ENCODE results near the gene ADD3. TPM values are rescaled to one million over a fixed set of nuclear protein-coding genes. Genes with fewer than 3 reads are reported as not detected.
"Not testable (repeated sequence)": the region's sequence is repeated elsewhere in the genome, so short reads cannot be mapped to it uniquely, and the experiment has no call there.

The ADD3 gene
- polyA plus RNA-seq, 1 donor (not counting 4 experiments of a cell fraction or from before 2014, with no cell fraction given) = 61.7 TPM

- Histone ChIP-seq H3K9me1 (ENCODE audit: control insufficient read depth, extremely low read depth, insufficient read depth, low read length) (no peaks in the 10 kb centered on the region), H3K9ac (ENCODE audit: control insufficient read depth, extremely low read depth, insufficient read depth, low read length) (no peak overlapping the region), H3K4me3 (ENCODE audit: control insufficient read depth in 2 of 3, extremely low read depth in 1 of 3, insufficient read depth in 2 of 3, low read depth in 1 of 3, low read length in 3 of 3) (no peak overlapping the region), H3K36me3 (ENCODE audit: control insufficient read depth in 2 of 2, extremely low read depth in 1 of 2, insufficient read depth in 2 of 2, low read length in 2 of 2) (no peaks in the 10 kb centered on the region), H3K27me3 (ENCODE audit: control insufficient read depth, extremely low read depth, insufficient read depth, low read length) (no peaks in the 10 kb centered on the region), H2AFZ (ENCODE audit: control insufficient read depth, low read length) (no peak overlapping the region), H3K4me1 (ENCODE audit: control insufficient read depth, extremely low read depth, insufficient read depth, low read length) (no peaks in the 10 kb centered on the region), H4K20me1 (ENCODE audit: control insufficient read depth, extremely low read depth, insufficient read depth, low read length) (no peaks in the 10 kb centered on the region), H3K79me2 (ENCODE audit: control insufficient read depth, insufficient read depth, low read length) (no peaks in the 10 kb centered on the region), H3K27ac (ENCODE audit: control insufficient read depth, insufficient read depth, low read length) (no peak overlapping the region), H3K4me2 (ENCODE audit: control insufficient read depth, extremely low read depth, insufficient read depth, low read depth, low read length) (no peak overlapping the region), H3K9me3 (ENCODE audit: control insufficient read depth, low read depth, low read length) (no peaks in the 10 kb centered on the region)
- dilution Hi-C loops (cut with MboI; ENCODE audit: extremely low pct_ligation_motif_present, low sequenced_read_pairs) = no loop called here
- FAIRE-seq = no peak
- TF ChIP-seq, protein P1, sequence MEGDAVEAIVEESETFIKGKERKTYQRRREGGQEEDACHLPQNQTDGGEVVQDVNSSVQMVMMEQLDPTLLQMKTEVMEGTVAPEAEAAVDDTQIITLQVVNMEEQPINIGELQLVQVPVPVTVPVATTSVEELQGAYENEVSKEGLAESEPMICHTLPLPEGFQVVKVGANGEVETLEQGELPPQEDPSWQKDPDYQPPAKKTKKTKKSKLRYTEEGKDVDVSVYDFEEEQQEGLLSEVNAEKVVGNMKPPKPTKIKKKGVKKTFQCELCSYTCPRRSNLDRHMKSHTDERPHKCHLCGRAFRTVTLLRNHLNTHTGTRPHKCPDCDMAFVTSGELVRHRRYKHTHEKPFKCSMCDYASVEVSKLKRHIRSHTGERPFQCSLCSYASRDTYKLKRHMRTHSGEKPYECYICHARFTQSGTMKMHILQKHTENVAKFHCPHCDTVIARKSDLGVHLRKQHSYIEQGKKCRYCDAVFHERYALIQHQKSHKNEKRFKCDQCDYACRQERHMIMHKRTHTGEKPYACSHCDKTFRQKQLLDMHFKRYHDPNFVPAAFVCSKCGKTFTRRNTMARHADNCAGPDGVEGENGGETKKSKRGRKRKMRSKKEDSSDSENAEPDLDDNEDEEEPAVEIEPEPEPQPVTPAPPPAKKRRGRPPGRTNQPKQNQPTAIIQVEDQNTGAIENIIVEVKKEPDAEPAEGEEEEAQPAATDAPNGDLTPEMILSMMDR (optimal IDR thresholded peaks at IDR 0.05 in 1 of 3, IDR thresholded peaks at IDR 0.05 in 1 of 3, conservative IDR thresholded peaks at IDR 0.05 in 1 of 3; ENCODE audit: extremely low read depth in 1 of 3, insufficient read depth in 2 of 3, low read length in 3 of 3) = no peak
- TF ChIP-seq EZH2 (IDR thresholded peaks at IDR 0.05; ENCODE audit: low read length) = no peak
- no peak for DNase-seq (ENCODE audit: low read depth, low spot score)
Measured at GRCh38 chr10:110048781-110049180, 41.0 kb downstream of the ADD3 start.

DNA sequence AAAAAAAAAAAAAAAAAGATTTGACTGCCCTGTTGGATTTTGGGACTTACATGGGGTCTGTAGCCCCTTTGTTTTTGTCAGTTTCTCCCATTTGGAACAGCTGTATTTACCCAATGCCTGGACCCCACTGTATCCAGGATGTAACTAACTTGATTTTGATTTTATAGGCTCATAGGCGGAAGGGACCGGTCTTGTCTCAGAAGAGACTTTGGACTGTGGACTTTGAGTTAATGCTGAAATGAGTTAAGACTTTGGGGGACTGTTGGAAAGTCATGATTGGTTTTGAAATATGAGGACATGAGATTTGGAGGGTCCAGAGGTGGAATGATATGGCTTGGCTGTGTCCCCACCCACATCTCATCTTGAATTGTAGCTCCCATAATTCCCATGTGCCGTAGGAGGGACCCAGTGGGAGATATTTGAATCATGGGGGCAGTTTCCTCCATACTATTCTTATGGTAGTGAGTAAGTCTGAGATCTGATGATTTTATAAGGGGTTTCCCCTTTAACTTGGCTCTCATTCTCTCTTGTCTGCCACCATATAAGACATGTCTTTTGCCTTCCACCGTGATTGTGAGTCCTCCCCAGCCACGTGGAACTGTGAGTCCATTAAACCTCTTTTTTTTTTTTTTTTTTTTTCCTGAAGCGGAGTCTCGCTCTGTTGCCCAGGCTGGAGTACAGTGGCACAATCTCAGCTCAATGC is 42.3 kb downstream of the ADD3 start:
- H4K20me1 ChIP-seq (ENCODE audit: control insufficient read depth, extremely low read depth, insufficient read depth, low read length); dilution Hi-C loops (cut with MboI; ENCODE audit: extremely low pct_ligation_motif_present, low sequenced_read_pairs); H3K4me1 ChIP-seq (ENCODE audit: control insufficient read depth, extremely low read depth, insufficient read depth, low read length); H3K4me3 ChIP-seq (ENCODE audit: control insufficient read depth in 2 of 3, extremely low read depth in 1 of 3, insufficient read depth in 2 of 3, low read depth in 1 of 3, low read length in 3 of 3); FAIRE-seq; H3K9ac ChIP-seq (ENCODE audit: control insufficient read depth, extremely low read depth, insufficient read depth, low read length); H3K27ac ChIP-seq (ENCODE audit: control insufficient read depth, insufficient read depth, low read length); DNase-seq (ENCODE audit: low read depth, low spot score); H3K27me3 ChIP-seq (ENCODE audit: control insufficient read depth, extremely low read depth, insufficient read depth, low read length); H3K36me3 ChIP-seq (ENCODE audit: control insufficient read depth in 2 of 2, extremely low read depth in 1 of 2, insufficient read depth in 2 of 2, low read length in 2 of 2); H3K79me2 ChIP-seq (ENCODE audit: control insufficient read depth, insufficient read depth, low read length); H3K9me3 ChIP-seq (ENCODE audit: control insufficient read depth, low read depth, low read length); H2AFZ ChIP-seq (ENCODE audit: control insufficient read depth, low read length); H3K4me2 ChIP-seq (ENCODE audit: control insufficient read depth, extremely low read depth, insufficient read depth, low read depth, low read length); H3K9me1 ChIP-seq (ENCODE audit: control insufficient read depth, extremely low read depth, insufficient read depth, low read length): not testable (repeated sequence)

DNA sequence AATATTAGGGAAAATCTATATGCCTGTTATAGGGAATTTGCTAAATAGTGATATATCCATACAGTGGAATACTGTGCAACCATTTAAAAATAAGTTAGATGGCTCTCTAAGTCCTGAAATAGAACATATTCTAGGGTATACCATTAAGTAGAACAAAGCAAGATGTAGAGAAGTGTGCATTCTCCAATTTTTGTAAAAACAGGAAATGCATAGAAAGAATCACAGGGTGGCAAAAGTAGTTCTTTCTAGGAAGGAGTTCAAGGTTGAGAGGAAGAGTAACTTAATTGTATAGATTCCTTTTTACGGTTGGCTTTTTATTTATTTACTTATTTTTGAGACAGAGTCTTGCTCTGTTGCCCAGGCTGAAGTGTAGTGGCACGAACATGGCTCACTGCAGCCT is 43.7 kb downstream of the ADD3 start:
- FAIRE-seq = no peak
- dilution Hi-C loops (cut with MboI; ENCODE audit: extremely low pct_ligation_motif_present, low sequenced_read_pairs) = no loop called here
- Histone ChIP-seq H3K4me1 (ENCODE audit: control insufficient read depth, extremely low read depth, insufficient read depth, low read length) (no peaks in the 10 kb centered on the region), H4K20me1 (ENCODE audit: control insufficient read depth, extremely low read depth, insufficient read depth, low read length) (no peaks in the 10 kb centered on the region), H3K27me3 (ENCODE audit: control insufficient read depth, extremely low read depth, insufficient read depth, low read length) (no peaks in the 10 kb centered on the region), H2AFZ (ENCODE audit: control insufficient read depth, low read length) (no peak overlapping the region), H3K27ac (ENCODE audit: control insufficient read depth, insufficient read depth, low read length) (no peak overlapping the region), H3K36me3 (ENCODE audit: control insufficient read depth in 2 of 2, extremely low read depth in 1 of 2, insufficient read depth in 2 of 2, low read length in 2 of 2) (no peaks in the 10 kb centered on the region), H3K4me2 (ENCODE audit: control insufficient read depth, extremely low read depth, insufficient read depth, low read depth, low read length) (no peak overlapping the region), H3K9ac (ENCODE audit: control insufficient read depth, extremely low read depth, insufficient read depth, low read length) (no peak overlapping the region), H3K4me3 (ENCODE audit: control insufficient read depth in 2 of 3, extremely low read depth in 1 of 3, insufficient read depth in 2 of 3, low read depth in 1 of 3, low read length in 3 of 3) (no peak overlapping the region), H3K9me1 (ENCODE audit: control insufficient read depth, extremely low read depth, insufficient read depth, low read length) (no peaks in the 10 kb centered on the region), H3K9me3 (ENCODE audit: control insufficient read depth, low read depth, low read length) (no peaks in the 10 kb centered on the region), H3K79me2 (ENCODE audit: control insufficient read depth, insufficient read depth, low read length) (no peaks in the 10 kb centered on the region)
- TF ChIP-seq, protein P1 (optimal IDR thresholded peaks at IDR 0.05 in 1 of 3, IDR thresholded peaks at IDR 0.05 in 1 of 3, conservative IDR thresholded peaks at IDR 0.05 in 1 of 3; ENCODE audit: extremely low read depth in 1 of 3, insufficient read depth in 2 of 3, low read length in 3 of 3) = no peak
- TF ChIP-seq EZH2 (IDR thresholded peaks at IDR 0.05; ENCODE audit: low read length) = no peak
- no peak for DNase-seq (ENCODE audit: low read depth, low spot score)

Measured in keratinocyte (primary cell).